LNCAP (cell line): Measurements from ENCODE around the gene PREB.

ENCODE experiments used
- CTCF ChIP-seq: fragments of 450-650 bp; IDR thresholded peaks from 2 replicates; pipeline ENCODE4 v1.5.1; 2017; ENCODE audit warnings: mild to moderate bottlenecking

Gene PREB

GRCh38 chr2:27086090-27086723 lies 48.2 kb downstream of the PREB start:
- peak; percentile 76 for TF ChIP-seq CTCF

GRCh38 chr2:27085673-27086089 lies 48.8 kb downstream of the PREB start:
- TF ChIP-seq CTCF = peak; percentile 24; the same call in 1 of the 2 replicates

GRCh38 chr2:27085062-27085672 lies 49.3 kb downstream of the PREB start:
- TF ChIP-seq CTCF = no peak

- TF ChIP-seq CTCF = no peak
Observed at GRCh38 chr2:27084297-27085061, 50.0 kb downstream of the PREB start.

- TF ChIP-seq CTCF = no peak
Observed at GRCh38 chr2:27083410-27084296, 50.8 kb downstream of the PREB start.

GRCh38 chr2:27082773-27083409 lies 51.5 kb downstream of the PREB start:
- no peak for TF ChIP-seq CTCF
